ENCODE data around the gene ARMH4.

ARMH4 gene

DNA sequence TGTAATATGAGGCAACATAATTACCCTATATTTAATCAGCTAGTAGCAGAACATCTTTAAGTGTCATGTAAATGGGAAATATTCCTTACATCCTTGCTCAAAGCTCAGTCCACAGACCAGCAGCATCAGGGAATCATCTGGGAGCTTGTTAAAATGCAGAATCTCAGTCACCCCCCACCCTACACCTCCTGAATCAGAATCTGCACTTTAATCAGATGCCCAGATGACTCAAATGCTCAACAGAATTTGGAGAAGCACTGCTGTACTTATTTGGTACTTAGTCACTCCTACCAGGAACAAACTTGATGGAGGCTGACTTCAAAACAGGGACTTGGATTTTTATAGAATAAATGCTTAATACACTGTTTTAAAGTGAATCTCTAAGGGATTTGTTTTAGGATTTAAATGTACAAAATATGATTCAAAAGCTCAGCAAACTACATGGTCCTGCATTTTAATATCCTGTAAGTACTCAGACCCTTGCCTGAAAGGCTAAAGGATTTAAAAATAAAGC, 96.5 kb downstream of the ARMH4 start:
- DNase-seq (ENCODE audit: low spot score), result no peak

DNA sequence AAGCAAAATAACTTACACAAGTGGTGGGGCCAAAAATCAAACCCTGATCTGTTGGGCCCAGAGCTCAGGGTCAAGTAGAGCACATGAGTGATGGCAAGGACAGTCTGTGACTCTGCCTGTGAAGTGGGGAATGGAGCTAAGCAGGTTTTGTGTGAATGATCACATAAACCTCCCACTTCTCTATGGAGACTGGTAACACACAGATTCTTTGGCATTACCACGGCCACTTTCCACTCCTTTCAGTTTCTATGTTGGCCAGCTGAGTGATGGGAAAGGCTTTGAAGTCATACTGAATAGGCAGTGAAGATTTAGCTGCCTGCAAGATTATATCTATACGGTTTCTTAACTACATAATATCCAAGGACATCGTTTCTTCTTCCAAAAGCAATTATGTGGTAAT, 97.9 kb downstream of the ARMH4 start:
- Histone ChIP-seq H3K27ac (no peak overlapping the region), H3K4me3 (no peak overlapping the region)
- TF ChIP-seq, protein P1, sequence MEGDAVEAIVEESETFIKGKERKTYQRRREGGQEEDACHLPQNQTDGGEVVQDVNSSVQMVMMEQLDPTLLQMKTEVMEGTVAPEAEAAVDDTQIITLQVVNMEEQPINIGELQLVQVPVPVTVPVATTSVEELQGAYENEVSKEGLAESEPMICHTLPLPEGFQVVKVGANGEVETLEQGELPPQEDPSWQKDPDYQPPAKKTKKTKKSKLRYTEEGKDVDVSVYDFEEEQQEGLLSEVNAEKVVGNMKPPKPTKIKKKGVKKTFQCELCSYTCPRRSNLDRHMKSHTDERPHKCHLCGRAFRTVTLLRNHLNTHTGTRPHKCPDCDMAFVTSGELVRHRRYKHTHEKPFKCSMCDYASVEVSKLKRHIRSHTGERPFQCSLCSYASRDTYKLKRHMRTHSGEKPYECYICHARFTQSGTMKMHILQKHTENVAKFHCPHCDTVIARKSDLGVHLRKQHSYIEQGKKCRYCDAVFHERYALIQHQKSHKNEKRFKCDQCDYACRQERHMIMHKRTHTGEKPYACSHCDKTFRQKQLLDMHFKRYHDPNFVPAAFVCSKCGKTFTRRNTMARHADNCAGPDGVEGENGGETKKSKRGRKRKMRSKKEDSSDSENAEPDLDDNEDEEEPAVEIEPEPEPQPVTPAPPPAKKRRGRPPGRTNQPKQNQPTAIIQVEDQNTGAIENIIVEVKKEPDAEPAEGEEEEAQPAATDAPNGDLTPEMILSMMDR (IDR thresholded peaks at IDR 0.05), result no peak
- DNase-seq (ENCODE audit: low spot score), result no peak

More for the DNA sequence above, 96.5 kb downstream of the ARMH4 start:
- no peak overlapping the region for H3K27ac ChIP-seq
- TF ChIP-seq, protein P1 (IDR thresholded peaks at IDR 0.05), result no peak
- H3K4me3 ChIP-seq, result no peak overlapping the region

DNA sequence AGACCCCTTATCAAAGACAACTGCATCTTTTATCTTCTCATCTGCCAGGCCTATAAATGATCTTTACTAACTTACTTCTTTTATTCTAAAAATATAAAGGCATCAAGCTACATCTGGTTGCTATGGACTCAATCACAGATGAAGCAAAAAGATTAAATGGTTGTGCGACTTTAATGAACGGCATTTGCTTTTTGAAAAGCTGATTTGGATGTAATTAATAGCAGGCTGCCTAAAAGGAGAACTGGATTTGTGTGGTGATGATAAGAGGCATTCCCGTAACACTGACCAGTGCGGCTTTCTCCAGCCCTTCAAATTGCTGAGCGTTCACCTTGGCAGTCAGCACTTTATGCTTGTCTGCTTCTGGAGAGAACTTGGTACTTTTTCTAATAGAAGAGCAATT, 103.8 kb downstream of the ARMH4 start:
- DNase-seq (ENCODE audit: low spot score), result no peak
- TF ChIP-seq, protein P1 (IDR thresholded peaks at IDR 0.05), result no peak
- Histone ChIP-seq H3K27ac (no peak overlapping the region), H3K4me3 (no peak overlapping the region)

DNA sequence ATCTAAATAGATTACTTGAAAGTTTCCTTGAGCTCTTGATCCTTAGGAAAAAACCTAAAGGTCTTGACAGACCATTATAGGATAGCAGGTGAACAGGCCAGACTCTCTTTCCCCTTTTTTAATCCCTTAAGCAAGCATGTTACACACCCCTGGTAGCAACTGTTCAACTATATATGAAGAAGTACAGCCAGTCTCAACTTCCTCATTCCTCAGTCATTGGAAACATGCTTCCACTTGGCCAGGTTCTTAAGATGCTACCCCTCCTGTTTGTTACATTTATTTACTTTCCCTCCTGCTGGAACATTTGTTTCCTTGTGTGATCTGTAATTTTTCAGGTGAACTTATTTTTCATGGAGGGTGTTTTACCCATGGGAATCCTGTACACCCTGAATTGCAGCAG, 124.1 kb downstream of the ARMH4 start:
- no peak for DNase-seq (ENCODE audit: low spot score)
- no peak overlapping the region for H3K4me3 ChIP-seq
- TF ChIP-seq, protein P1 (IDR thresholded peaks at IDR 0.05), result no peak
- no peak overlapping the region for H3K27ac ChIP-seq

DNA sequence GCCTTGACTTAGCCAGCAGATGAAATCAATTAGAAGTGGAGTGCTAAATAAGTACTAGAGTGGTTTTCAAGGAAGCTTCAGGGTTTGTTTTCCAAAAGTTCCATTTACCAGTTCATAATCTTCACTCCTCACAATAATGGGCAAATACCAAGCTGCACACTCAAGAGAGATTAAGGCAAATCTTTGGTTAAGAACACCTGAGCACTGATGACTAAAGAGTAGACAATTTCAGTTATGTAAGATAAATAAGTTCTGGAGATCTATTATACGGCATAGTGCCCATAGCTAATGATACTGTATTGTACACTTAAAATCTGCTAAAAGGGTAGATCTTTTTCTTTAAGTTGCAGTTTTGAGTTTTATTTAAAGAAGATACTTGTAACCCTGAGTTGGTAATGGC, 125.0 kb downstream of the ARMH4 start:
- Histone ChIP-seq H3K27ac (no peak overlapping the region), H3K4me3 (no peak overlapping the region)
- no peak for DNase-seq (ENCODE audit: low spot score)
- TF ChIP-seq, protein P1 (IDR thresholded peaks at IDR 0.05), result no peak

DNA sequence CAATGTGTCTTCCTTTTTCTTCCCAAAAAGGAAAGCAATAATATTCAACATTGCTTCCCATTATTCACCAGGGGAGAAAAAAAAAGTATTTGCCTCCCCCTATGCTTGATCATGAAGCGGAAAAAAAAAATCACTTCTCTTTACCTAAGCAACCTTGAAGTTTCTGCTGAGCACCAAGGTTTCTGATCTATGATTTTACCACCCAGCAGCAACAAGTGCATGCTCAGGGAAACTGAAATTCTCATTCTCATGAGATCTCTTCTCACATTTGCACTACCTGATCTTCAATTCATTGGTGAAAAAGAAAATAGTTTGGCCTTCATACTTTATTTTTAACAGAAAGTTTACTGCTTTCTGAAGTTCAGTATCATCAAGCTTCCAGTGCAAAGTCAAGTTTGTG, 125.8 kb downstream of the ARMH4 start:
- Histone ChIP-seq H3K27ac (no peak overlapping the region), H3K4me3 (no peak overlapping the region)
- TF ChIP-seq, protein P1 (IDR thresholded peaks at IDR 0.05), result no peak
- no peak for DNase-seq (ENCODE audit: low spot score)

DNA sequence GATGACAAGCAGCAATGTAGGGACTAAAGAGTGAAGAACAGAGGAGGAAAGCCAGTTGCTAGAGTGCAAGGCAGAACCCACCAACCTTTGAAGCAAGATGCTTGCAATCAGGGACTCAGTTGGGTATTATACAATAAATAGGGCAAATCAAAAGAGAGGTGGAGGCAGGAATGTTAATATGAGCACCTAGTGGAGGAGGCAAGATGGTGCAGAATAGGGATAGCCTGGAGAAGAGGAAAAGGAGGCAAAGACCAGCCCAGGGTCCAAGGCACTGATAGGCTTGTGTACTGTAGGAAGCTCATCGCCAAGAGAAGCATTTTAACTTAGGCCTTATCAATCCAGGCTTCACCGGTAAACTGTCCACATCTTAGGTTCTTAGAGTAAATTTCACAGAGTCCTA, 137.2 kb downstream of the ARMH4 start:
- TF ChIP-seq, protein P1 (IDR thresholded peaks at IDR 0.05), result no peak
- no peak for DNase-seq (ENCODE audit: low spot score)
- Histone ChIP-seq H3K4me3 (no peak overlapping the region), H3K27ac (no peak overlapping the region)

Measured in coronary artery (tissue), 2 donors.